ENCODE measurements around the gene MRPL3. TPM values are rescaled to one million over a fixed set of nuclear protein-coding genes. Genes with fewer than 3 reads are reported as not detected.

The MRPL3 gene
- total RNA-seq, 1 donor from 2014 or later: 56.5 TPM

DNA sequence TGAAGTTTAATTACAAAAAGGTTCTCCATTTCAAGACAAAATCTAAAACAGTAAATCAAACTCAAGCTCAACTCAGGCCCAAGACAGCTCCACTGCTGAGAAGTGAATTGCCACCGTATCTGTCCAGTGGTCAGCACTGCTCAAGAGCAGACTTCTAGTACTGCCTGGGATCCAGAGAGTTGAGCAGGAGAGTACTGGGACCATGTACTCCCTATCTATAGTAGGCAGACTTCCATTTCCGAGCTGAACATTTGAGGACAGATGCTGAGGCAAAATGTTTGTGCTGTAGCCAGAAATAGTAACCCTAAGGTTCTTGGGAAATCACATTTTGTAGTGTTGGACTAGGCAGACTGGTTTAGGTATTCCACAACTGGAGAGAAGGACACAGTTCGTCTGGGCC is 44.1 kb downstream of the MRPL3 start:
- no peak overlapping the region for H3K4me3 Mint-ChIP-seq (ENCODE audit: unreplicated experiment)

GRCh38 chr3:131457220-131457619 is 45.6 kb downstream of the MRPL3 start:
- Mint-ChIP-seq H3K27ac (ENCODE audit: unreplicated experiment) (no peak overlapping the region), H3K27me3 (ENCODE audit: unreplicated experiment) (no peaks in the 10 kb centered on the region), H3K9me3 (ENCODE audit: unreplicated experiment) (no peaks in the 10 kb centered on the region), H3K36me3 (ENCODE audit: unreplicated experiment) (no peaks in the 10 kb centered on the region), H3K4me1 (ENCODE audit: low read depth, unreplicated experiment) (no peaks in the 10 kb centered on the region), H3K4me3 (ENCODE audit: unreplicated experiment) (no peak overlapping the region)
- DNase-seq: no peak
- TF ChIP-seq, protein P1, sequence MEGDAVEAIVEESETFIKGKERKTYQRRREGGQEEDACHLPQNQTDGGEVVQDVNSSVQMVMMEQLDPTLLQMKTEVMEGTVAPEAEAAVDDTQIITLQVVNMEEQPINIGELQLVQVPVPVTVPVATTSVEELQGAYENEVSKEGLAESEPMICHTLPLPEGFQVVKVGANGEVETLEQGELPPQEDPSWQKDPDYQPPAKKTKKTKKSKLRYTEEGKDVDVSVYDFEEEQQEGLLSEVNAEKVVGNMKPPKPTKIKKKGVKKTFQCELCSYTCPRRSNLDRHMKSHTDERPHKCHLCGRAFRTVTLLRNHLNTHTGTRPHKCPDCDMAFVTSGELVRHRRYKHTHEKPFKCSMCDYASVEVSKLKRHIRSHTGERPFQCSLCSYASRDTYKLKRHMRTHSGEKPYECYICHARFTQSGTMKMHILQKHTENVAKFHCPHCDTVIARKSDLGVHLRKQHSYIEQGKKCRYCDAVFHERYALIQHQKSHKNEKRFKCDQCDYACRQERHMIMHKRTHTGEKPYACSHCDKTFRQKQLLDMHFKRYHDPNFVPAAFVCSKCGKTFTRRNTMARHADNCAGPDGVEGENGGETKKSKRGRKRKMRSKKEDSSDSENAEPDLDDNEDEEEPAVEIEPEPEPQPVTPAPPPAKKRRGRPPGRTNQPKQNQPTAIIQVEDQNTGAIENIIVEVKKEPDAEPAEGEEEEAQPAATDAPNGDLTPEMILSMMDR (IDR thresholded peaks at IDR 0.05; ENCODE audit: partially characterized antibody, unreplicated experiment): no peak

More for the DNA sequence above, 44.1 kb downstream of the MRPL3 start:
- Mint-ChIP-seq H3K4me1 (ENCODE audit: low read depth, unreplicated experiment) (no peaks in the 10 kb centered on the region), H3K27me3 (ENCODE audit: unreplicated experiment) (no peaks in the 10 kb centered on the region), H3K9me3 (ENCODE audit: unreplicated experiment) (no peaks in the 10 kb centered on the region), H3K36me3 (ENCODE audit: unreplicated experiment) (no peaks in the 10 kb centered on the region), H3K27ac (ENCODE audit: unreplicated experiment) (no peak overlapping the region)
- DNase-seq: no peak
- TF ChIP-seq, protein P1 (IDR thresholded peaks at IDR 0.05; ENCODE audit: partially characterized antibody, unreplicated experiment): no peak

DNA sequence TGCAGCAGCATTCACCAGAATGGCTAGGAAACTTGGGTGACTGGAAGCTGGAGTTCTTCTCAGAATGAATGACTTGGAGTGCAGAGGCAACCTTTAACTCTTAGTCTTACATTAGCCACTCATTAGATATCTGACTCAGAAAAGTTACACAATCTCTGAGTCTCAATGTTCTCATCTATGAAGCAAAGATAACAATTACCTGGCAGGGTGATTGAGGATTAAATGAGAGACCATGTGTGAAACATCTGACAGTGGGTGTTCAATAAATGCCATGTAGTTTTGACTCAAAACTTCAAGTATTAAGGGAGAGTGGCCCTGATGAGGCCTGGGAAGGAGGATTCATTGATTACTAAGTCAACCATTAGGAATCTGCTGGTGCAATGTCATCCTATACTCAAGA is 48.3 kb downstream of the MRPL3 start:
- H3K9me3 Mint-ChIP-seq (ENCODE audit: unreplicated experiment): peaks cover 2% of the 10 kb centered on the region
- no peak overlapping the region for H3K4me3 Mint-ChIP-seq (ENCODE audit: unreplicated experiment)
- H3K27ac Mint-ChIP-seq (ENCODE audit: unreplicated experiment): no peak overlapping the region
- DNase-seq: no peak
- TF ChIP-seq, protein P1 (IDR thresholded peaks at IDR 0.05; ENCODE audit: partially characterized antibody, unreplicated experiment): no peak
- no peaks in the 10 kb centered on the region for H3K4me1 Mint-ChIP-seq (ENCODE audit: low read depth, unreplicated experiment)
- H3K27me3 Mint-ChIP-seq (ENCODE audit: unreplicated experiment): no peaks in the 10 kb centered on the region
- no peaks in the 10 kb centered on the region for H3K36me3 Mint-ChIP-seq (ENCODE audit: unreplicated experiment)

DNA sequence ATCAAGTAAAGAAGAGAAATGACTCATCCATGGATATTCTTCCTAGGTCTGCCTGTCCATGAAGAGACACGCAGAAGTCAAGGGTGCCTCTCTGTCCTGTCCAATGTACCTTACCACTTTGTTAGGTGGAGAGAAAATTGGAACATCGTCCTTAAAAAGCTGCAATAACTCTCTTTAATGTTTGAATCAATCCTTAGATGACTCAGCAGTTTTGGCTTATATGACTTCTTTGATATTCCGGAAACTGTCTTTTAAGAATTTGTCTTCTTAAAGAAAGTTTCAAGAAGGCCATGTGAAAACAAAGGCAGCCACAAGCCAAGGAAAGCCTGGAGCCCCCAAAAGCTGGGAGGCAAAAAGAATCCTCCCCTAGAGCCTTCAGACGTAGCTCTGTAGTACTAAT is 49.2 kb downstream of the MRPL3 start:
- TF ChIP-seq, protein P1 (IDR thresholded peaks at IDR 0.05; ENCODE audit: partially characterized antibody, unreplicated experiment): no peak

GRCh38 chr3:131447349-131447748 is 55.4 kb downstream of the MRPL3 start:
- Mint-ChIP-seq H3K27ac (ENCODE audit: unreplicated experiment) (no peak overlapping the region), H3K4me1 (ENCODE audit: low read depth, unreplicated experiment) (no peaks in the 10 kb centered on the region), H3K36me3 (ENCODE audit: unreplicated experiment) (peaks cover 4% of the 10 kb centered on the region), H3K27me3 (ENCODE audit: unreplicated experiment) (no peaks in the 10 kb centered on the region), H3K9me3 (ENCODE audit: unreplicated experiment) (peaks cover 2% of the 10 kb centered on the region), H3K4me3 (ENCODE audit: unreplicated experiment) (no peak overlapping the region)
- TF ChIP-seq, protein P1 (IDR thresholded peaks at IDR 0.05; ENCODE audit: partially characterized antibody, unreplicated experiment): no peak
- no peak for DNase-seq

More for the DNA sequence above, 49.2 kb downstream of the MRPL3 start:
- H3K4me1 Mint-ChIP-seq (ENCODE audit: low read depth, unreplicated experiment): no peaks in the 10 kb centered on the region
- DNase-seq: no peak
- H3K4me3 Mint-ChIP-seq (ENCODE audit: unreplicated experiment): no peak overlapping the region
- no peaks in the 10 kb centered on the region for H3K36me3 Mint-ChIP-seq (ENCODE audit: unreplicated experiment)
- H3K27ac Mint-ChIP-seq (ENCODE audit: unreplicated experiment): no peak overlapping the region
- peaks cover 2% of the 10 kb centered on the region for H3K9me3 Mint-ChIP-seq (ENCODE audit: unreplicated experiment)
- H3K27me3 Mint-ChIP-seq (ENCODE audit: unreplicated experiment): no peaks in the 10 kb centered on the region

Measured in glutamatergic neuron (in vitro differentiated cells).